Measurements from ENCODE around the gene AQP2. TPM values are rescaled to one million over a fixed set of nuclear protein-coding genes. Genes with fewer than 3 reads are reported as not detected.

The AQP2 gene
- total RNA-seq, 1 experiment from 2014 or later = not detected

- Histone ChIP-seq H3K4me2 (ENCODE audit: low read length) (no peak overlapping the region), H3K9me2 (ENCODE audit: insufficient read depth) (no peaks in the 10 kb centered on the region), H3K9me3 (ENCODE audit: control insufficient read depth in 1 of 2, insufficient read depth in 1 of 2, low read depth in 1 of 2, low read length in 2 of 2) (no peaks in the 10 kb centered on the region), H2AFZ (ENCODE audit: low read depth, low read length, poor library complexity, severe bottlenecking) (no peak overlapping the region), H3K36me3 (ENCODE audit: control insufficient read depth in 1 of 2, insufficient read depth in 2 of 2, low read length in 2 of 2) (no peaks in the 10 kb centered on the region), H3K79me2 (ENCODE audit: insufficient read depth, low read length) (no peaks in the 10 kb centered on the region), H3K4me1 (ENCODE audit: control insufficient read depth in 1 of 2, insufficient read depth in 2 of 2, low read length in 2 of 2) (no peaks in the 10 kb centered on the region), H3K9ac (ENCODE audit: low read length) (no peak overlapping the region), H4K20me1 (ENCODE audit: insufficient read depth) (no peaks in the 10 kb centered on the region), H3K27me3 (ENCODE audit: insufficient read depth, low read length) (no peaks in the 10 kb centered on the region), H3K4me3 (replicated peaks in 1 of 2; ENCODE audit: low read depth in 1 of 2, low read length in 2 of 2) (no peak overlapping the region), H3K27ac (ENCODE audit: low read depth, low read length) (no peak overlapping the region)
- POLR2A ChIA-PET = no interaction called here
- no TSS peak for BruUV-seq (replicated peaks)
- TF ChIP-seq ELF1 (IDR thresholded peaks at IDR 0.05; ENCODE audit: borderline replicate concordance, low read depth) (no peak), SRF (IDR thresholded peaks at IDR 0.05; ENCODE audit: low read depth) (no peak)
- no peak for DNase-seq (ENCODE audit: low read depth, low spot score)
- RAD21 ChIA-PET (ENCODE audit: low non-redundant PET in 1 of 2, low total read pairs in 2 of 2, uncharacterized antibody in 2 of 2, unreplicated experiment in 2 of 2) = no interaction called here
- CTCF ChIA-PET = no interaction called here
- ATAC-seq = no peak
- intact Hi-C loops (cut with micrococcal nuclease) = no loop called here
Observed at GRCh38 chr12:49921299-49921698, 29.2 kb upstream of the AQP2 start.

- Histone ChIP-seq H3K27me3 (ENCODE audit: insufficient read depth, low read length) (no peaks in the 10 kb centered on the region), H3K9ac (ENCODE audit: low read length) (no peak overlapping the region), H3K4me3 (replicated peaks in 1 of 2; ENCODE audit: low read depth in 1 of 2, low read length in 2 of 2) (no peak overlapping the region), H3K36me3 (ENCODE audit: control insufficient read depth in 1 of 2, insufficient read depth in 2 of 2, low read length in 2 of 2) (no peaks in the 10 kb centered on the region), H3K9me2 (ENCODE audit: insufficient read depth) (no peaks in the 10 kb centered on the region), H4K20me1 (ENCODE audit: insufficient read depth) (no peaks in the 10 kb centered on the region), H2AFZ (ENCODE audit: low read depth, low read length, poor library complexity, severe bottlenecking) (no peak overlapping the region), H3K27ac (ENCODE audit: low read depth, low read length) (no peak overlapping the region), H3K4me1 (ENCODE audit: control insufficient read depth in 1 of 2, insufficient read depth in 2 of 2, low read length in 2 of 2) (no peaks in the 10 kb centered on the region), H3K9me3 (ENCODE audit: control insufficient read depth in 1 of 2, insufficient read depth in 1 of 2, low read depth in 1 of 2, low read length in 2 of 2) (no peaks in the 10 kb centered on the region), H3K79me2 (ENCODE audit: insufficient read depth, low read length) (no peaks in the 10 kb centered on the region), H3K4me2 (ENCODE audit: low read length) (no peak overlapping the region)
- no peak for DNase-seq (ENCODE audit: low read depth, low spot score)
- RAD21 ChIA-PET (ENCODE audit: low non-redundant PET in 1 of 2, low total read pairs in 2 of 2, uncharacterized antibody in 2 of 2, unreplicated experiment in 2 of 2) = no interaction called here
- TF ChIP-seq SP1 (IDR thresholded peaks at IDR 0.05; ENCODE audit: low read depth) (no peak), MAX (IDR thresholded peaks at IDR 0.05) (no peak), ELF1 (IDR thresholded peaks at IDR 0.05; ENCODE audit: borderline replicate concordance, low read depth) (no peak)
- intact Hi-C loops (cut with micrococcal nuclease) = no loop called here
- POLR2A ChIA-PET = no interaction called here
- ATAC-seq = no peak
- BruUV-seq (replicated peaks) = no TSS peak
- CTCF ChIA-PET = no interaction called here
Observed at GRCh38 chr12:49921936-49922335, 28.6 kb upstream of the AQP2 start.

Data from HCT116 (cell line).